DND-41 (cell line): ENCODE measurements around the gene CD300LG.

Source experiments
- ATAC-seq: fragments of 200-7000 bp; cut with Tn5 transposase; 3 replicates; pipeline ENCODE4 v1.9.1; 2021; ENCODE audit warnings: low read depth; ENCODE audit not compliant: insufficient read depth
- DNase-seq: peaks from one replicate; pipeline ENCODE4 v3.0.0-alpha.2; 2020
- H2AFZ ChIP-seq: 2 replicates; pipeline ENCODE4 v1.6.0; 2012; ENCODE audit warnings: low read depth, low read length
- H3K27ac ChIP-seq: 2 replicates; pipeline ENCODE4 v1.5.1; 2012; ENCODE audit warnings: low read length, inconsistent platforms
- H3K27me3 ChIP-seq: fragments of 200-600 bp; sonication (generic); 2 replicates; pipeline ENCODE4 v1.6.0; 2012; ENCODE audit warnings: low read length, mild to moderate bottlenecking, inconsistent platforms; ENCODE audit not compliant: insufficient read depth, poor library complexity
- H3K36me3 ChIP-seq: 2 replicates; pipeline ENCODE4 v1.5.1; 2012; ENCODE audit warnings: low read length, inconsistent platforms; ENCODE audit not compliant: insufficient read depth
- H3K4me1 ChIP-seq: 2 replicates; pipeline ENCODE4 v1.5.1; 2012; ENCODE audit warnings: mild to moderate bottlenecking, low read length; ENCODE audit not compliant: insufficient read depth
- H3K4me2 ChIP-seq: 2 replicates; pipeline ENCODE4 v1.6.0; 2012; ENCODE audit warnings: mild to moderate bottlenecking, moderate library complexity, low read length, inconsistent platforms; ENCODE audit not compliant: insufficient read depth
- H3K4me3 ChIP-seq, 2 experiments: fragments of 200-600 bp in 1 of 2; shearing (Covaris generic) in 1 of 2; 2 replicates each; pipeline ENCODE4 v1.5.1; 2012 to 2016; ENCODE audit warnings: inconsistent platforms in 2 of 2, low read length in 2 of 2, mild to moderate bottlenecking in 2 of 2, low read depth in 1 of 2, moderate library complexity in 1 of 2
- H3K79me2 ChIP-seq: 2 replicates; pipeline ENCODE4 v1.6.0; 2012; ENCODE audit warnings: low read length, inconsistent platforms; ENCODE audit not compliant: insufficient read depth
- H3K9ac ChIP-seq: 2 replicates; pipeline ENCODE4 v1.6.0; 2012; ENCODE audit warnings: low read depth, mild to moderate bottlenecking, inconsistent platforms, low read length, moderate library complexity
- H3K9me3 ChIP-seq: 2 replicates; pipeline ENCODE4 v1.5.1; 2012; ENCODE audit warnings: low read length, moderate library complexity, mild to moderate bottlenecking, inconsistent platforms; ENCODE audit not compliant: insufficient read depth, severe bottlenecking
- H4K20me1 ChIP-seq: 2 replicates; pipeline ENCODE4 v1.6.0; 2012; ENCODE audit warnings: low read length; ENCODE audit not compliant: insufficient read depth
- CTCF ChIP-seq: IDR thresholded peaks from 2 replicates; pipeline ENCODE4 v1.5.1; 2012; ENCODE audit warnings: borderline replicate concordance, low read length, moderate library complexity, mild to moderate bottlenecking; ENCODE audit not compliant: poor library complexity, severe bottlenecking; ENCODE audit errors: extremely low read depth
- EZH2 ChIP-seq: IDR thresholded peaks from 3 replicates; pipeline ENCODE4 v1.6.1; 2012; ENCODE audit warnings: borderline replicate concordance, low read depth, mild to moderate bottlenecking, moderate library complexity, low read length, inconsistent platforms; ENCODE audit not compliant: severe bottlenecking

Gene CD300LG

DNA sequence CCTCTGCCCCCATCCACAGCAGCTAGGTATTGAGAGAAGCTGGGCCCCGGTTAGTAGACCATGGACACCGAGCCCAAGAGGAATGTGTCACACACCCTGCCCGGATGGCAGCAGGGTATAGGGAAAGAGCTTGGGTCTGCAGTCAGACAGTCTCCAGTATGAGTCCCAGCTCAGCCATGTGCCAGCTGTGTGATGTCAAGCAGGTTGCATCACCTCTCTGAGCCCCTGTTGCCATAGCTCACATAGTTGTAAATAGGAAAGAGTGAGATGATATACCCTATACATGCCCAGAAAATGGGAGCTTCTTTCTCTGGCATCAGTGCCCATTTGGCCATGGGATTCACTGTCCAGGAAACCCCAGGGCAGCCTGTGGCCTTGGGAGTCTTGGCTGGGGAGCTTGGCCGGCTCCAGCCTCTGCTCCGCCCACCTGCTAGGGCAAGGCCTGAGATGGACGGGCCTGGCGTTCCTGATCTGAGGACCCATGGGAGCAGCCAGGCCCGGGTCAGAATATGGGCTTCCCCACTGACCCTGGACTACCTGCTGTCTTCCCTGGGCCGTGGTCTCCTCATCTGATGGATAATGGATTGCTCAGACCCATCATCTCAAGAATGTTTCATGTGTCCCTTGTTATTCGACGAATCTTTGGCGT, 13.2 kb downstream of the CD300LG start:
- Histone ChIP-seq H3K27me3 (peaks cover 25% of the 10 kb centered on the region), H3K4me3 (no peak overlapping the region), H3K9me3 (no peaks in the 10 kb centered on the region), H3K79me2 (no peaks in the 10 kb centered on the region), H2AFZ (no peak overlapping the region), H3K36me3 (no peaks in the 10 kb centered on the region), H3K4me1 (no peaks in the 10 kb centered on the region), H3K9ac (no peak overlapping the region), H3K27ac (no peak overlapping the region), H4K20me1 (no peaks in the 10 kb centered on the region), H3K4me2 (no peak overlapping the region)
- ATAC-seq (no peak), DNase-seq (no peak)
- TF ChIP-seq CTCF = no peak
- no peak for TF ChIP-seq EZH2

DNA sequence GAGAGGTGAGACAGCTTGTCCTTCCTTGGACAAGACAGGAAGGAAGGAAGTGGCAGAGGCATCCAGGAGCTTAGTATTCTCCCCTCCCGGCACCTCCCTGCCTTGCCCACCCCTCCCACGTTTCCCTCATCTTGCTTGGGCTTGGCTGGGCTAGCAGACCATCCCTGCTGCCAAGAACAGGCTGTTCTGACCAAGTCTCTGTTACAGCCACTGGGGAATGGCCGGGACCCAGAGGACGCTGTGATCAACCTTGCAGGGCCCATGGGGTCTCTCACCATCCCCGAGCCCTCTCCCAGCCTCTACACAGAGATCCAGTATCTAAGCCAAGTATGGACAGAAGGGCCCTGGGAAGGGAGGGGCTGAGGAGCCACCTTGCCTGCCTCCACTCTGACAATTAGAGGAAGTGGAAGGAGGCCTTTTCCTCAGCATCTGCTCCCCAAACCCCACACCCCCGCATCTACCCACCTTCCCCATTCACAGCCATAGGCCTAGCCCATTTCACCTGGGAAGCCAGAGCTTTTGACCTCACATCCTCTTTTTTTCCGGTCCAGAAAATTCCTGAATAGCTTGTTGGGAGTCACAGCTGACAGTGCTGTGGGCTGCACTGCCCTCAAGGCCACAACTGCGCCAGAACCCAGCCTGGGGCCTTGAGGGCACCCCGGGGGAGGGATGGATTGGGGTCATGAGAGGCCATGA, 14.1 kb downstream of the CD300LG start:
- ATAC-seq (no peak), DNase-seq (no peak)
- Histone ChIP-seq H3K27ac (no peak overlapping the region), H3K27me3 (peaks cover 28% of the 10 kb centered on the region), H2AFZ (no peak overlapping the region), H3K4me1 (no peaks in the 10 kb centered on the region), H4K20me1 (no peaks in the 10 kb centered on the region), H3K4me3 (no peak overlapping the region), H3K9me3 (no peaks in the 10 kb centered on the region), H3K79me2 (no peaks in the 10 kb centered on the region), H3K36me3 (no peaks in the 10 kb centered on the region), H3K9ac (no peak overlapping the region), H3K4me2 (no peak overlapping the region)
- TF ChIP-seq CTCF = no peak
- TF ChIP-seq EZH2 = no peak

DNA sequence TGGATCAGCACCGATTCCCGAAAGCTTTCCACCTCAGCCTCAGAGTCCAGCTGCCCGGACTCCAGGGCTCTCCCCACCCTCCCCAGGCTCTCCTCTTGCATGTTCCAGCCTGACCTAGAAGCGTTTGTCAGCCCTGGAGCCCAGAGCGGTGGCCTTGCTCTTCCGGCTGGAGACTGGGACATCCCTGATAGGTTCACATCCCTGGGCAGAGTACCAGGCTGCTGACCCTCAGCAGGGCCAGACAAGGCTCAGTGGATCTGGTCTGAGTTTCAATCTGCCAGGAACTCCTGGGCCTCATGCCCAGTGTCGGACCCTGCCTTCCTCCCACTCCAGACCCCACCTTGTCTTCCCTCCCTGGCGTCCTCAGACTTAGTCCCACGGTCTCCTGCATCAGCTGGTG, 15.0 kb downstream of the CD300LG start:
- Histone ChIP-seq H3K4me1 (no peaks in the 10 kb centered on the region), H3K27me3 (peaks cover 23% of the 10 kb centered on the region), H3K4me2 (no peak overlapping the region), H3K9ac (no peak overlapping the region), H3K9me3 (no peaks in the 10 kb centered on the region), H2AFZ (no peak overlapping the region), H3K27ac (no peak overlapping the region), H3K36me3 (no peaks in the 10 kb centered on the region), H4K20me1 (no peaks in the 10 kb centered on the region), H3K79me2 (no peaks in the 10 kb centered on the region), H3K4me3 (no peak overlapping the region)
- TF ChIP-seq CTCF (no peak), EZH2 (no peak)
- DNase-seq (no peak), ATAC-seq (no peak)
